Endothelial cell of umbilical vein (primary cell): ENCODE data around the gene ENPEP. TPM values are rescaled to one million over a fixed set of nuclear protein-coding genes. Genes with fewer than 3 reads are reported as not detected.
"Not testable (repeated sequence)": the region's sequence is repeated elsewhere in the genome, so short reads cannot be mapped to it uniquely, and the experiment has no call there.

Experiments
- BruUV-seq: library from RNA; stranded (reverse); fragments of 400-500 nt; replicated peaks from 2 replicates; lab custom pipeline; 2021; lab: Mats Ljungman, UMichigan
- CTCF ChIA-PET: fragments of 300-600, 350-600 bp; sonication (Branson Sonifier 250); formaldehyde crosslinking; loops from one replicate; lab custom pipeline; 2021; ENCODE audit warnings: antibody characterized with exemption, inconsistent platforms; lab: Charles Lee
- POLR2A ChIA-PET: fragments of 300-600, 350-600 bp; sonication (Branson Sonifier 250); formaldehyde crosslinking; loops from one replicate; lab custom pipeline; 2021; ENCODE audit warnings: antibody characterized with exemption, inconsistent platforms; lab: Charles Lee
- DNase-seq: peaks from one replicate; pipeline ENCODE4 v3.0.0-alpha.2; 2011; ENCODE audit warnings: low read depth, low spot score
- FAIRE-seq: peaks from 2 replicates; lab custom pipeline; 2011; peaks lifted over from hg19 to GRCh38; lab: Jason Lieb, UNC
- H2AFZ ChIP-seq: 2 replicates; pipeline ENCODE4 v1.6.0; 2012; ENCODE audit warnings: low read depth, low read length, control low read depth, inconsistent platforms
- H3K27ac ChIP-seq: 2 replicates; pipeline ENCODE4 v1.5.1; 2011; ENCODE audit warnings: low read depth, mild to moderate bottlenecking, control low read depth, low read length, moderate library complexity; ENCODE audit not compliant: insufficient read depth
- H3K27me3 ChIP-seq, 2 experiments: 2 replicates each; pipeline versions ENCODE4 v1.6.0 to v1.6.1; 2011; ENCODE audit warnings: low read length in 2 of 2, mixed read lengths in 1 of 2; ENCODE audit not compliant: control insufficient read depth in 2 of 2, insufficient read depth in 2 of 2
- H3K36me3 ChIP-seq, 2 experiments: 2 replicates in 1 of 2; 3 replicates in 1 of 2; pipeline ENCODE4 v1.5.1; 2011; ENCODE audit warnings: low read length in 2 of 2, mild to moderate bottlenecking in 1 of 2, moderate library complexity in 1 of 2; ENCODE audit not compliant: control insufficient read depth in 2 of 2, insufficient read depth in 2 of 2; ENCODE audit errors: extremely low read depth in 1 of 2
- H3K4me1 ChIP-seq: 3 replicates; pipeline ENCODE4 v1.5.1; 2011; ENCODE audit warnings: mild to moderate bottlenecking, low read length; ENCODE audit not compliant: control insufficient read depth, insufficient read depth; ENCODE audit errors: extremely low read depth
- H3K4me2 ChIP-seq: 2 replicates; pipeline ENCODE4 v1.6.1; 2011; ENCODE audit warnings: low read length, control low read depth, mixed read lengths; ENCODE audit not compliant: insufficient read depth
- H3K4me3 ChIP-seq, 3 experiments: fragments of 200-600 bp in 1 of 3; sonication (generic), shearing (Covaris generic) in 1 of 3; replicated peaks in 1 of 3; 2 replicates each; pipeline ENCODE4 v1.5.1; 2011 to 2016; ENCODE audit warnings: control low read depth in 3 of 3, low read length in 3 of 3, mild to moderate bottlenecking in 2 of 3, inconsistent platforms in 1 of 3, low read depth in 1 of 3, moderate library complexity in 1 of 3; ENCODE audit not compliant: insufficient read depth in 1 of 3
- H3K79me2 ChIP-seq: 2 replicates; pipeline ENCODE4 v1.6.0; 2012; ENCODE audit warnings: low read length, inconsistent platforms; ENCODE audit not compliant: control insufficient read depth, insufficient read depth
- H3K9ac ChIP-seq: replicated peaks from 2 replicates; pipeline ENCODE3; 2011; ENCODE audit warnings: low read length, control low read depth; ENCODE audit not compliant: insufficient read depth; ENCODE audit errors: extremely low read depth
- H3K9me1 ChIP-seq: replicated peaks from 3 replicates; pipeline ENCODE4 v1.6.0; 2011; ENCODE audit warnings: mild to moderate bottlenecking, low read length; ENCODE audit not compliant: control insufficient read depth, insufficient read depth; ENCODE audit errors: extremely low read depth
- H3K9me3 ChIP-seq: replicated peaks from 2 replicates; pipeline ENCODE4 v1.5.1; 2012; ENCODE audit warnings: low read length, inconsistent platforms; ENCODE audit not compliant: control insufficient read depth, insufficient read depth
- H4K20me1 ChIP-seq: replicated peaks from 2 replicates; pipeline ENCODE3; 2011; ENCODE audit warnings: mild to moderate bottlenecking, low read length; ENCODE audit not compliant: control insufficient read depth, insufficient read depth; ENCODE audit errors: extremely low read depth
- CTCF ChIP-seq, 2 donors: IDR thresholded peaks; 1 replicate in 1 of 2; 2 replicates in 1 of 2; pipeline ENCODE4 v1.5.1; 2011; ENCODE audit warnings: low read length in 2 of 2, mild to moderate bottlenecking in 2 of 2, moderate library complexity in 2 of 2, control low read depth in 1 of 2, inconsistent platforms in 1 of 2, low read depth in 1 of 2; ENCODE audit not compliant: insufficient read depth in 1 of 2; ENCODE audit errors: extremely low read depth in 1 of 2
- EZH2 ChIP-seq: IDR thresholded peaks from 2 replicates; pipeline ENCODE4 v1.6.1; 2012; ENCODE audit warnings: borderline replicate concordance, low read depth, mild to moderate bottlenecking, moderate library complexity, low read length, inconsistent platforms; ENCODE audit not compliant: severe bottlenecking
- FOS ChIP-seq: IDR thresholded peaks from 2 replicates; pipeline ENCODE4 v1.6.1; 2011; ENCODE audit warnings: mild to moderate bottlenecking, low read length, moderate library complexity, borderline replicate concordance; ENCODE audit not compliant: insufficient read depth
- GATA2 ChIP-seq: IDR thresholded peaks from 2 replicates; pipeline ENCODE4 v1.7.0; 2011; ENCODE audit warnings: low read depth, mild to moderate bottlenecking, moderate library complexity, mixed read lengths, low read length; ENCODE audit not compliant: insufficient read length, insufficient read depth
- MAX ChIP-seq: IDR thresholded peaks from 2 replicates; pipeline ENCODE4 v1.6.1; 2011; ENCODE audit not compliant: insufficient read depth, insufficient read length
- MYC ChIP-seq: IDR thresholded peaks from one replicate; pipeline ENCODE4 v1.6.1; 2011; ENCODE audit warnings: mild to moderate bottlenecking, low read depth, low read length
- POLR2A ChIP-seq: IDR thresholded peaks from 2 replicates; pipeline ENCODE4 v1.6.1; 2012; ENCODE audit warnings: low read depth, mild to moderate bottlenecking, control low read depth, low read length
- POLR2AphosphoS5 ChIP-seq: IDR thresholded peaks from 2 replicates; pipeline ENCODE4 v1.6.1; 2012; ENCODE audit warnings: low read depth, mild to moderate bottlenecking, control low read depth, low read length, moderate library complexity; ENCODE audit not compliant: insufficient read depth
- dilution Hi-C: fragments of 300-500 bp; cut with MboI; formaldehyde crosslinking; loops from one replicate; pipeline ENCODE4 v1.15.0; 2019; ENCODE audit warnings: low sequenced_read_pairs; ENCODE audit not compliant: extremely low pct_ligation_motif_present
- intact Hi-C: fragments of 100-400 bp; cut with micrococcal nuclease; formaldehyde crosslinking; loops from one replicate; pipeline ENCODE4 v1.10.0; 2022
- polyA plus RNA-seq, 4 experiments: library from polyadenylated mRNA; depleted of rRNA in 3 of 4; stranded (reverse) in 3 of 4; unstranded in 1 of 4; fragments of >200 nt; gene quantifications; 2 replicates each; pipeline versions ENCODE4 v1.2.1 to v1.2.3, GENCODE V29; 2011 to 2012; ENCODE audit warnings: missing spikeins in 1 of 4
- total RNA-seq: library from RNA; stranded (reverse); gene quantifications from 2 replicates; pipeline ENCODE4 v1.2.3, GENCODE V29; 2021

ENPEP gene
- total and polyA plus RNA-seq, 2 donors (not counting 3 experiments of a cell fraction or from before 2014, with no cell fraction given): not detected

- dilution Hi-C loops: not testable (repeated sequence)
Measured at GRCh38 chr4:110437292-110437691, 38.7 kb upstream of the ENPEP start.

GRCh38 chr4:110439209-110439608, 36.7 kb upstream of the ENPEP start:
- H3K79me2 ChIP-seq, H3K9me3 ChIP-seq, dilution Hi-C loops, DNase-seq, BruUV-seq, H3K9me1 ChIP-seq, intact Hi-C loops, POLR2A ChIA-PET, FAIRE-seq, H3K4me3 ChIP-seq, CTCF ChIA-PET, H2AFZ ChIP-seq, H3K27me3 ChIP-seq, H3K27ac ChIP-seq, H4K20me1 ChIP-seq, H3K4me2 ChIP-seq, H3K4me1 ChIP-seq, H3K9ac ChIP-seq, H3K36me3 ChIP-seq: not testable (repeated sequence)

More at GRCh38 chr4:110437292-110437691, 38.7 kb upstream of the ENPEP start:
- POLR2A ChIA-PET, H3K27ac ChIP-seq, H2AFZ ChIP-seq, H3K9ac ChIP-seq, H3K9me1 ChIP-seq, H4K20me1 ChIP-seq, DNase-seq, H3K4me1 ChIP-seq, H3K79me2 ChIP-seq, H3K9me3 ChIP-seq, H3K27me3 ChIP-seq, FAIRE-seq, intact Hi-C loops, CTCF ChIA-PET, H3K4me2 ChIP-seq, H3K4me3 ChIP-seq, BruUV-seq, H3K36me3 ChIP-seq: not testable (repeated sequence)

GRCh38 chr4:110442309-110442708, 33.6 kb upstream of the ENPEP start:
- ChIA-PET POLR2A (no interaction called here), CTCF (no interaction called here)
- H3K9ac ChIP-seq: no peak overlapping the region
- H3K79me2 ChIP-seq: no peaks in the 10 kb centered on the region
- H3K27ac ChIP-seq: no peak overlapping the region
- FAIRE-seq (no peak), DNase-seq (no peak)
- dilution Hi-C loops (no loop called here), intact Hi-C loops (no loop called here)
- no peaks in the 10 kb centered on the region for H4K20me1 ChIP-seq
- H2AFZ ChIP-seq: no peak overlapping the region
- H3K36me3 ChIP-seq: no peaks in the 10 kb centered on the region
- TF ChIP-seq FOS (no peak), GATA2 (no peak), MAX (no peak), CTCF (IDR thresholded peaks at IDR 0.05; ENCODE audit: extremely low read depth in 1 of 2, insufficient read depth in 1 of 2, low read depth in 1 of 2, low read length in 2 of 2) (no peak), MYC (no peak), EZH2 (no peak), POLR2A (no peak), POLR2AphosphoS5 (no peak)
- no peaks in the 10 kb centered on the region for H3K27me3 ChIP-seq
- H3K4me2 ChIP-seq: no peak overlapping the region
- no peaks in the 10 kb centered on the region for H3K4me1 ChIP-seq
- no peaks in the 10 kb centered on the region for H3K9me1 ChIP-seq
- no peaks in the 10 kb centered on the region for H3K9me3 ChIP-seq
- H3K4me3 ChIP-seq: no peak overlapping the region
- BruUV-seq: no TSS peak
